HEK293 (cell line): ENCODE results near the gene ILK.

Experiments
- SETDB1 ChIP-seq: IDR thresholded peaks from one replicate; pipeline ENCODE4 v1.6.1; 2017; ENCODE audit warnings: mild to moderate bottlenecking, low read length, moderate library complexity, mixed read lengths; ENCODE audit not compliant: insufficient read length
- SP2 ChIP-seq: fragments of 450-650 bp; formaldehyde crosslinking; IDR thresholded peaks from 2 replicates; pipeline ENCODE4 v1.5.1; 2016; ENCODE audit warnings: missing biosample characterization, missing genetic modification characterization
- YY1 ChIP-seq: fragments of 450-650 bp; formaldehyde crosslinking; IDR thresholded peaks from 2 replicates; pipeline ENCODE4 v1.5.1; 2018; ENCODE audit warnings: missing biosample characterization, missing genetic modification characterization
- ZBTB7A ChIP-seq: fragments of 450-650 bp; formaldehyde crosslinking; IDR thresholded peaks from 2 replicates; pipeline ENCODE4 v1.5.1; 2016; ENCODE audit warnings: low read depth, missing biosample characterization, missing genetic modification characterization
- ZNF146 ChIP-seq: fragments of 450-650 bp; formaldehyde crosslinking; IDR thresholded peaks from 2 replicates; pipeline ENCODE4 v1.5.1; 2016; ENCODE audit warnings: missing biosample characterization, missing genetic modification characterization
- ZNF76 ChIP-seq: fragments of 450-650 bp; formaldehyde crosslinking; IDR thresholded peaks from 2 replicates; pipeline ENCODE4; 2016; ENCODE audit warnings: low read depth, missing biosample characterization, missing genetic modification characterization, borderline replicate concordance
- ZNF785 ChIP-seq: fragments of 450-650 bp; formaldehyde crosslinking; IDR thresholded peaks from 2 replicates; pipeline ENCODE4 v1.5.1; 2016; ENCODE audit warnings: missing biosample characterization, missing genetic modification characterization
- TF ChIP-seq, protein P1 (sequence below): fragments of 450-650 bp; formaldehyde crosslinking; IDR thresholded peaks from 2 replicates; pipeline ENCODE4 v1.5.1; 2016; ENCODE audit warnings: missing biosample characterization, missing genetic modification characterization
- TF ChIP-seq, protein P2 (sequence below): fragments of 450-650 bp; formaldehyde crosslinking; IDR thresholded peaks from 2 replicates; pipeline ENCODE4 v1.5.1; 2016; ENCODE audit warnings: missing biosample characterization, missing genetic modification characterization
- TF ChIP-seq, protein P3 (sequence below): fragments of 450-650 bp; formaldehyde crosslinking; optimal IDR thresholded peaks from 2 replicates; pipeline ENCODE3; 2016; ENCODE audit warnings: missing biosample characterization, mild to moderate bottlenecking, missing genetic modification characterization

DNA sequence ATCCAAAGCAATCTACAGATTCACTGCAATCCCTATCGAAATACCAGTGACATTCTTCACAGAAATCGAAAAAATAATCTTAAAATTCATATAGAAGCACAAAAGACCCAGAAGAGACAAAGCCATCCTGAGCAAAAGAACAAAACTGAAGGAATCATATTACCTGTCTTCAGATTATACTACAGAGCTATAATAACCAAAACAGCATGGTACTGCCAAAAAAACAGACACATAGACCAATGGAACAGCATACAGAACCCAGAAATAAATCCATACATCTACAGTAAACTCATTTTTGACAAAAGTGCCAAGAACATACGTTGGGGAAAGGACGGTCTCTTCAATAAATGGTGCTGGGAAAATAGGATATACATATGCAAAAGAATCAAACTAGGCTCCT is 19.0 kb upstream of the ILK start:
- TF ChIP-seq YY1 (no peak), ZNF785 (tag by site-specific recombination) (no peak), SETDB1 (no peak), SP2 (no peak), ZNF146 (tag by site-specific recombination) (no peak), ZNF76 (tag by site-specific recombination) (no peak), ZBTB7A (no peak)
- TF ChIP-seq, protein P1, sequence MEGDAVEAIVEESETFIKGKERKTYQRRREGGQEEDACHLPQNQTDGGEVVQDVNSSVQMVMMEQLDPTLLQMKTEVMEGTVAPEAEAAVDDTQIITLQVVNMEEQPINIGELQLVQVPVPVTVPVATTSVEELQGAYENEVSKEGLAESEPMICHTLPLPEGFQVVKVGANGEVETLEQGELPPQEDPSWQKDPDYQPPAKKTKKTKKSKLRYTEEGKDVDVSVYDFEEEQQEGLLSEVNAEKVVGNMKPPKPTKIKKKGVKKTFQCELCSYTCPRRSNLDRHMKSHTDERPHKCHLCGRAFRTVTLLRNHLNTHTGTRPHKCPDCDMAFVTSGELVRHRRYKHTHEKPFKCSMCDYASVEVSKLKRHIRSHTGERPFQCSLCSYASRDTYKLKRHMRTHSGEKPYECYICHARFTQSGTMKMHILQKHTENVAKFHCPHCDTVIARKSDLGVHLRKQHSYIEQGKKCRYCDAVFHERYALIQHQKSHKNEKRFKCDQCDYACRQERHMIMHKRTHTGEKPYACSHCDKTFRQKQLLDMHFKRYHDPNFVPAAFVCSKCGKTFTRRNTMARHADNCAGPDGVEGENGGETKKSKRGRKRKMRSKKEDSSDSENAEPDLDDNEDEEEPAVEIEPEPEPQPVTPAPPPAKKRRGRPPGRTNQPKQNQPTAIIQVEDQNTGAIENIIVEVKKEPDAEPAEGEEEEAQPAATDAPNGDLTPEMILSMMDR (tag by site-specific recombination) = no peak
- TF ChIP-seq, protein P2, sequence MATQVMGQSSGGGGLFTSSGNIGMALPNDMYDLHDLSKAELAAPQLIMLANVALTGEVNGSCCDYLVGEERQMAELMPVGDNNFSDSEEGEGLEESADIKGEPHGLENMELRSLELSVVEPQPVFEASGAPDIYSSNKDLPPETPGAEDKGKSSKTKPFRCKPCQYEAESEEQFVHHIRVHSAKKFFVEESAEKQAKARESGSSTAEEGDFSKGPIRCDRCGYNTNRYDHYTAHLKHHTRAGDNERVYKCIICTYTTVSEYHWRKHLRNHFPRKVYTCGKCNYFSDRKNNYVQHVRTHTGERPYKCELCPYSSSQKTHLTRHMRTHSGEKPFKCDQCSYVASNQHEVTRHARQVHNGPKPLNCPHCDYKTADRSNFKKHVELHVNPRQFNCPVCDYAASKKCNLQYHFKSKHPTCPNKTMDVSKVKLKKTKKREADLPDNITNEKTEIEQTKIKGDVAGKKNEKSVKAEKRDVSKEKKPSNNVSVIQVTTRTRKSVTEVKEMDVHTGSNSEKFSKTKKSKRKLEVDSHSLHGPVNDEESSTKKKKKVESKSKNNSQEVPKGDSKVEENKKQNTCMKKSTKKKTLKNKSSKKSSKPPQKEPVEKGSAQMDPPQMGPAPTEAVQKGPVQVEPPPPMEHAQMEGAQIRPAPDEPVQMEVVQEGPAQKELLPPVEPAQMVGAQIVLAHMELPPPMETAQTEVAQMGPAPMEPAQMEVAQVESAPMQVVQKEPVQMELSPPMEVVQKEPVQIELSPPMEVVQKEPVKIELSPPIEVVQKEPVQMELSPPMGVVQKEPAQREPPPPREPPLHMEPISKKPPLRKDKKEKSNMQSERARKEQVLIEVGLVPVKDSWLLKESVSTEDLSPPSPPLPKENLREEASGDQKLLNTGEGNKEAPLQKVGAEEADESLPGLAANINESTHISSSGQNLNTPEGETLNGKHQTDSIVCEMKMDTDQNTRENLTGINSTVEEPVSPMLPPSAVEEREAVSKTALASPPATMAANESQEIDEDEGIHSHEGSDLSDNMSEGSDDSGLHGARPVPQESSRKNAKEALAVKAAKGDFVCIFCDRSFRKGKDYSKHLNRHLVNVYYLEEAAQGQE = no peak
- TF ChIP-seq, protein P3, sequence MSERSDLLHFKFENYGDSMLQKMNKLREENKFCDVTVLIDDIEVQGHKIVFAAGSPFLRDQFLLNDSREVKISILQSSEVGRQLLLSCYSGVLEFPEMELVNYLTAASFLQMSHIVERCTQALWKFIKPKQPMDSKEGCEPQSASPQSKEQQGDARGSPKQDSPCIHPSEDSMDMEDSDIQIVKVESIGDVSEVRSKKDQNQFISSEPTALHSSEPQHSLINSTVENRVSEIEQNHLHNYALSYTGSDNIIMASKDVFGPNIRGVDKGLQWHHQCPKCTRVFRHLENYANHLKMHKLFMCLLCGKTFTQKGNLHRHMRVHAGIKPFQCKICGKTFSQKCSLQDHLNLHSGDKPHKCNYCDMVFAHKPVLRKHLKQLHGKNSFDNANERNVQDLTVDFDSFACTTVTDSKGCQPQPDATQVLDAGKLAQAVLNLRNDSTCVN (tag by site-specific recombination) = no peak
